GM18519 (cell line): Measurements from ENCODE around the gene RAET1E.
"Not testable (repeated sequence)": the region's sequence is repeated elsewhere in the genome, so short reads cannot be mapped to it uniquely, and the experiment has no call there.

Experiments
- ATAC-seq: cut with Tn5 transposase; IDR thresholded peaks from one replicate; pipeline ENCODE4 v1.9.1; 2021; ENCODE audit warnings: mild to moderate bottlenecking, moderate library complexity; ENCODE audit not compliant: unreplicated experiment, low FRiP score

RAET1E gene

GRCh38 chr6:149913085-149913484 lies 15.2 kb upstream of the RAET1E start:
- no peak for ATAC-seq

GRCh38 chr6:149912680-149913079 lies 14.8 kb upstream of the RAET1E start:
- ATAC-seq: not testable (repeated sequence)

GRCh38 chr6:149910721-149911151 lies 12.8 kb upstream of the RAET1E start:
- ATAC-seq: no peak

DNA sequence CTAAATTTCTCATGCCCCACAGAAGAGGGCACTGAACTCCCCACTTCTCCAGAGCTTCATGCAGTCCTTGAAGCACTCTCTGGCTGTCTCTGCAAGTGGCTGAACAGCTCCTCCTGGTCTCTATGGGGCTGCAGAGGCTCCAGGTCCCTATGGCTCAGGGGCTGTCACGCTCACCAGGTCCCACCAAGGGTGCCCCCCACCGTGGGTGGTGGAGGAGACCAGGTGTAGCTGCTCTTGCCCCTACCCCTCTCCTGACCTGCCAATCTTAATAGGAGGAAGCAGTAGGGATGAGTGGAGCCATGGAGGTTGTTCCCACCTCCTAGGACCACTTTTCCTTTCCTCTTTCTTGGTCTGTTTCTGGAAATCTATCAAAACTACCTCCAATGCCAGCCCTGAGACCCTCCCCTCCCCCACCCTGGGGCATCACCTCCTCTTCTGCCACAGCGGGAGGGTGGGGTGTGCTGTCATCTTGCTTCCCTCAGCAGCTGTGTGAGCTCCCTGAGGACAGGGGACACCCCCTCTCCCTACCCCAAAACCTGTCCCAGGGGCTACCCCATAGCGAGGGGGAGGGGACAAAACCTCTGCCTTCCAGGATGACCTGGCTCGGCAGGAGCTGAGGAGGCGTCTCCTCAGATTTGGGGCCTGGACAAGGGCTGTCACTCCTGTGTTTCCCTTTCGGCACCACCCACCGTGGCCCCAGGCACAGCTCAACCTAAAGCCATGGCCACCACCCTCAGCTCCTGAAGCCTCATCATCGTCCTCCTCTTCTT lies 12.0 kb upstream of the RAET1E start:
- no peak for ATAC-seq

GRCh38 chr6:149908480-149908879 lies 10.6 kb upstream of the RAET1E start:
- ATAC-seq: not testable (repeated sequence)

GRCh38 chr6:149907317-149907716 lies 9.4 kb upstream of the RAET1E start:
- ATAC-seq: no peak

- no peak for ATAC-seq
Measured at GRCh38 chr6:149906405-149906804, 8.5 kb upstream of the RAET1E start.

DNA sequence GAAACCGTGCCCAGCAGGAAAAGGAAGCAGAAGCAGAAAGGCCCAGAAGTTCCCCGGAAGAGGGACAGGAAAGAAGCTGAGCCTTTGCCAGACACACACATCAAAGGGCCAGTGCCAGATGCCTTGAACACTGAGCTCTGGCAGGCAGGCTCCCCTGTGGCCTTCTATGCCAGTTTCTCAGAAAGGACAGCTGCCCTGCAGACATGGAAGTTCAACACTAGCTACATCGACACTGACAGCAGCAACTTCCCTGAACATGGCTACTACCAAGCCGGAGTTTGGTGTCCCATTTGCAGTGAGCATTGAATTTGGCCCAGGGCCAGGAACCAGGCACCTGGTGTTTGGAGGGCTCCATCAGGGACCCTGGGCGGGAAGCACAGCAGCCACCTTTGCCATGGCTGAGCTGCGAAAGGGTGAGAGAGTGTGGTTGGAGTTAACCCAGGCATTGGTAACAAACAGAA lies 8.0 kb upstream of the RAET1E start:
- no peak for ATAC-seq

DNA sequence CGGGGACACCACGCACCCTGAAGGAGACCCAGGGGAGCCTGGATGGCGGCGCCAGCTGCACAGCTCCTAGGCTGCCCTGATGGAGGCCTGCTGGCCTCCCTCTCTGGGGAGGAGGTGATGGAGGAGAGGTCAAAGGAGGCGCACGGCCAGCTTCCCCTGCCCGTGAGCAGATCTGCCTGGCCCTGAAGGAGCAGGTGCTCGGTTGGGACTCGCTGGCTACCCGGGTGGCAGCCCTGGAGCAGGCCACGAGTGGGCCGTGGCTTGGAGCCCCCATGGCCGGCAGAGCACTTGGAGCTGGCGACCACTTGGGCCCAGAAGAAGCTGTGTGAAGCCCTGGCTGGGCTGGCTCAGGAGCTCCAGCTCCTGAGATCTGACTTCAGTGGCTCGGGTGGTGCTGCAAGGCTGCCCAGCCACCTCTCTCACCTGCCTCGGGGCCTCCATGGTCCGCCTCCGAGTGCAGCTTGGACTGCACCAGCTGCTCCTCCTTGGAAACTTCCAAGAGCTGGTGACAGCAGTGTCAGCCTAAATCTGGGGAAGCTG lies 7.5 kb upstream of the RAET1E start:
- no peak for ATAC-seq

GRCh38 chr6:149904661-149905370 lies 6.9 kb upstream of the RAET1E start:
- no peak for ATAC-seq

- ATAC-seq: no peak
Measured at GRCh38 chr6:149903938-149904611, 6.2 kb upstream of the RAET1E start.

DNA sequence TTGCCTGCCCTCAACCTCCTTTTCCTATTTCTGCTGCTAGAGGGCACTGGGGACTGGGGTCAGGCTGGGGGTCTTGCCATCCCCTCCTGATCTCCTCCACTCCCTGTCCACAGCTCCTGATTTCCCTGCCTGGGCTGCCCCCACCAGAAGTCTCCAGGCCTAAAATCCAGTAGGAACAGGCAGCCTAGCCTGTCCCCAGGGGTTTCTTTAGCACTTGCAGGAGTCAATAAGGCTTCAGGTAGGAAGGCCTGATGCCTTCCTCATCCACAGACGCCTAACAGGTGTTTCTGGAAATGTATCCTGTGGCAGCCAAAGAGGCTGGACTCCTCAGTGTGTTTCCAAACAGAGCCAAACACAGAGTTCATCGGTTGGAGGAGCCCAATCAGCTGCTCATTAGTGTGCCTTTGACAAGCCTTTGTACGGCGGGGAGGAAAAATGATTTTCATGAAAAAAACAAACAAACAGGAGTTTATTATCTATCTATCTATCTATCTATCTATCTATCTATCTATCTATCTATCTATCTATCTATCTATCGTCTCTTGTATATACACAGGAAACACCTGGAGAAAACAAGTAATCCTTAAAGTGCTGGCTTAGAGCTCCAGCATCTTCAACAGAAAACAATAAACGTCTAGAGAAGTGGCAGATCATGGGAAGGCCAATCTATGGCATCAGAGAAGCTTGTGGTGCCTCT lies 3.7 kb upstream of the RAET1E start:
- no peak for ATAC-seq

DNA sequence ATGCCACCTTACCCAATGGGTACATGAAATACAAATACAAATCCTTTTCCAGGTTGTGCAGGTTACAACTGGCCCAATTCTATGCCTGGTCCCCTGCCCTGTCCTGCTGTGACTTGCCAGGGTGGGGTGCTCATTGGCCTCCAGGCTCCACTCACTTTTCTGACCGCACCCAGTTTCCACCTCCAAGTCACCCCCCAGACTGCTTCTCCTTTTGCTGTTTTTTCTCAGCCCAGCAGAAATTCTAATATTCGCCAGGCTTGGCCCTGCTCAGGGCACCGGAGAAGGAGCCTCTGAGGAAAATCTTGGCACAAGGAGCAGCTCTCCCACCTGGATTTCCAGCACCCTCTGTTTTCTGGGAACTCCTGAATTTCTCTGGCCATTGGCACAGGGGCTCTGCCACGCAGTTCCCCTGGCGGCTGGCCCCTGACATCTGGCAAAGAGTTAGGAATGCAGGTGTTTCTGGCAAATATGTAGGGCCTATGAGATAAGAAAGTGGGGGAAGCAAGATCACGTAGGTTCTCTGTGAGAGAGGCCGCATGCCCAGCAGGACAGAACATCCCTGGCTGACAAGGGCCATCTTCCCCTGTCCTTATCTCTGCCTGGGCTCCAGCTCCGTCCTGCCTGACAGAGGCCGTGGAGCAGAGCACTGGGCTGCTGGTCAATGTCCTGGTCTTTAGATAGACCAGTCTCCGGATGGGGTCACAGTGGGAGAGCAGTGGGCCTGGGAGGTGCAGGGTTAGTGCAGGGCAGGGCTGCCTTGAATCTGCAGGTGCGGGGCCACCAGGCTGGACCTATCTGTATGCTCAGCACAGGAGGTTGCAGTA lies 2.9 kb upstream of the RAET1E start:
- ATAC-seq: no peak

DNA sequence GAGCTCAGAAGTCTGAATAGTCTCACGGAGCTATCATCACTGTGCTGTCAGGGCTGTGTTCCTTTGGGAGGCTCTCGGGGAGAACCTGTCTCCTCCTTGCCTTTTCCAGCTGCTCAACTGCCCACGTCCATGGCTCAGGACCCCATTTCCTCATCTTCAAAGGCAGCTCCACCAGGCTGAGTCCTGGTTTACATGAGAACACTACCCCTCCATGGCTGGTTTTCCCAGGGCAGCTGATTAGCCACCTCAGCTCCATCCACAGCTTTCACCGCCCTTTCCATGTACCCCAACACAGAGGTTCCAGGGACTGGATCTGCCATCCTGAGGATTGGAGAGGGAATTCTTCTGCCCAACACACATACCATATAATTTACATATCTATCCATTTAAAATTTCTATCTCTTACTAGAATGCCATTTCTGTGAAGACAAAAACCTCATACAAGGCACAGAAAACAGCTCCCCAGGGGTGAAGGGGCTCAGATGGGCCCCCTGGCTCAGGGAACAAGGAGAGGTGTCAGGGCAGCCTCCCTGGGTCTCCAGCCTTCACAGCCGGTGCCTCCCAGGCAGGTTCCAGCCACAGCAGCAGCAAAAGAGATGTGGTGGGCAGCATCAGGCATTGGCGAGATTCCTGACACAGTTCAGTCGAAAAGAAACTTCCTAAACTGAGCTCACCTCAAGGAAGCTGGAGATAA lies 2.2 kb upstream of the RAET1E start:
- ATAC-seq: no peak

- no peak for ATAC-seq
Measured at GRCh38 chr6:149899486-149899885, 1.6 kb upstream of the RAET1E start.

GRCh38 chr6:149898966-149899365 lies 1.1 kb upstream of the RAET1E start:
- no peak for ATAC-seq

DNA sequence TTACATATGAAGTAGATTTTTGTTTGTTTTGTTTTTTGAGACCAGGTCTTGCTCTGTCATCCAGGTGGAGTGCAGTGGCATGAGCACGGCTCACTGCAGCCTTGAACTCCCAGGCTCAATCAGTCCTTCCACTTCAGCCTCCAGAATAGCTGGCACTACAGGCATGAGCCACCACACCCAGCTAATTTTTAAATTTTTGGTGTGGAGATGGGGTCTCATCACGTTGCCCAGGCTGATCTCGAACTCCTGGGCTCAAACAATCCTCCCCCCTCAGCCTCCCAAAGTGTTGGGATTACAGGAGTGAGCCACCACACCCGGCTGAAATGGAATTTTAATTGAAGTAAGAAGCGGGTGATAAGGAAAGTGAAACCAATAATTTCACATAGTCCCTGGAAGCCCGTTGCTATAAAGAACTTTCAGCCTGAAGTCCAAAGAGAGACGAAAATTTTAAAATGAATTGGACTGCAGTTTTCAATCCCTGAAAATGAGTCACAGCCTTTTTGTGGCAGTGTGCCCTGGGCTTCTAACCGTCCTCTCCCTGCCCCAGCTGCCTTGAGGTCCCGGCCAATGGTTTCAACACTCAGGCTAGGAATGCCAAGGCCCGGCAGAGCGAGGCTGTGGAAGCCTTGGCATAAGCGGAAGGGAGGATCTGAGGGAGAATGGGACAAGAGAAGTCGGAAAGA lies 757 bp downstream of the RAET1E start:
- no peak for ATAC-seq

- no peak for ATAC-seq
Measured at GRCh38 chr6:149896491-149896890, 1.4 kb downstream of the RAET1E start.
